GM23248 (cell line): ENCODE data around the gene FKBP1C. TPM values are rescaled to one million over a fixed set of nuclear protein-coding genes. Genes with fewer than 3 reads are reported as not detected.

Source experiments
- DNase-seq: peaks from one replicate; pipeline ENCODE4 v3.0.0-alpha.2; 2015
- H2AFZ ChIP-seq: fragments of 200-600 bp; sonication (generic); 2 replicates; pipeline ENCODE4 v1.6.1; 2016; ENCODE audit warnings: antibody characterized with exemption
- H3F3A ChIP-seq: fragments of 200-600 bp; sonication (generic); 2 replicates; pipeline ENCODE4 v1.6.1; 2016; ENCODE audit warnings: mild to moderate bottlenecking, antibody characterized with exemption, mixed run types; ENCODE audit not compliant: insufficient read depth
- H3K27ac ChIP-seq: fragments of 200-600 bp; sonication (generic); 2 replicates; pipeline ENCODE4 v1.5.1; 2016; ENCODE audit warnings: mild to moderate bottlenecking
- H3K27me3 ChIP-seq: fragments of 200-600 bp; sonication (generic); replicated peaks from 2 replicates; pipeline ENCODE4 v1.6.1; 2016; ENCODE audit warnings: mild to moderate bottlenecking; ENCODE audit not compliant: insufficient read depth
- H3K36me3 ChIP-seq: fragments of 200-600 bp; sonication (generic); 2 replicates; pipeline ENCODE4 v1.6.1; 2016; ENCODE audit warnings: low read depth, mild to moderate bottlenecking
- H3K4me1 ChIP-seq: fragments of 200-600 bp; sonication (generic); 2 replicates; pipeline ENCODE4 v1.6.1; 2016; ENCODE audit warnings: mild to moderate bottlenecking; ENCODE audit not compliant: insufficient read depth
- H3K4me2 ChIP-seq: fragments of 200-600 bp; sonication (generic); one replicate; pipeline ENCODE4 v1.6.1; 2016; ENCODE audit warnings: mild to moderate bottlenecking; ENCODE audit not compliant: unreplicated experiment
- H3K4me3 ChIP-seq: fragments of 200-600 bp; sonication (generic); 2 replicates; pipeline ENCODE4 v1.5.1; 2016; ENCODE audit warnings: mild to moderate bottlenecking
- H3K79me2 ChIP-seq: fragments of 200-600 bp; sonication (generic); 2 replicates; pipeline ENCODE4 v1.6.1; 2016; ENCODE audit warnings: mild to moderate bottlenecking; ENCODE audit not compliant: insufficient read depth
- H3K9ac ChIP-seq: fragments of 200-600 bp; sonication (generic); 2 replicates; pipeline ENCODE4 v1.6.1; 2016; ENCODE audit warnings: mild to moderate bottlenecking
- H3K9me2 ChIP-seq: fragments of 200-600 bp; sonication (generic); 2 replicates; pipeline ENCODE4 v1.6.1; 2016; ENCODE audit warnings: mixed run types, mild to moderate bottlenecking, moderate library complexity; ENCODE audit not compliant: insufficient read depth
- H3K9me3 ChIP-seq: fragments of 200-600 bp; sonication (generic); one replicate; pipeline ENCODE4 v1.6.1; 2017; ENCODE audit warnings: low read depth
- H4K20me1 ChIP-seq: fragments of 200-600 bp; sonication (generic); 2 replicates; pipeline ENCODE4 v1.6.0; 2016; ENCODE audit not compliant: insufficient read depth
- EZH2 ChIP-seq: fragments of 200-600 bp; sonication (generic); IDR thresholded peaks from 2 replicates; pipeline ENCODE4 v1.6.1; 2018; ENCODE audit warnings: antibody characterized with exemption, mild to moderate bottlenecking; ENCODE audit not compliant: insufficient read depth, poor library complexity, severe bottlenecking
- EZH2phosphoT487 ChIP-seq: fragments of 200-600 bp; sonication (generic); IDR thresholded peaks from 2 replicates; pipeline ENCODE4 v1.6.1; 2018; ENCODE audit warnings: antibody characterized with exemption, moderate library complexity, mild to moderate bottlenecking, low read depth; ENCODE audit not compliant: insufficient read depth
- WGBS, 2 experiments: methylation state at CpG; one replicate each; pipeline ENCODE4 v1.1.6; 2015 to 2017; ENCODE audit warnings: low lambda C conversion rate in 2 of 2, low coverage in 1 of 2; ENCODE audit errors: missing lambda C conversion rate in 2 of 2; 5-methylcytosine and 5-hydroxymethylcytosine counted together
- in situ Hi-C: fragments of 300-500 bp; cut with MboI; formaldehyde crosslinking; loops from 2 replicates; pipeline ENCODE4 v1.15.0; 2020
- polyA plus RNA-seq: library from polyadenylated mRNA; unstranded; fragments of >200 nt; fragmentation: Nextera tagmentation; extraction: Ambion mirVana; gene quantifications from 2 replicates; pipeline ENCODE4 v1.2.1, GENCODE V29; 2016
- small RNA-seq: library from RNA; depleted of rRNA; stranded (forward); fragments of <200 nt; gene quantifications from one replicate; pipeline ENCODE3, GENCODE V24; 2014; ENCODE audit warnings: low read depth, low replicate concordance
- total RNA-seq: library from RNA; depleted of rRNA; stranded (reverse); fragments of >200 nt; shearing (Covaris generic); gene quantifications from 2 replicates; pipeline ENCODE4 v1.2.3, GENCODE V29; 2014; rRNA removed

The FKBP1C gene
- total and polyA plus RNA-seq, 2 experiments from 2014 or later = 0.11 to 1.6 TPM

- in situ Hi-C loops = no loop called here
- no peaks in the 10 kb centered on the region for H3K9me3 ChIP-seq
- no peak for DNase-seq
- H3F3A ChIP-seq = no peaks in the 10 kb centered on the region
- no peak overlapping the region for H3K27ac ChIP-seq
- no peak overlapping the region for H3K4me3 ChIP-seq
- no peak overlapping the region for H3K4me2 ChIP-seq
- H3K4me1 ChIP-seq = no peaks in the 10 kb centered on the region
- no peaks in the 10 kb centered on the region for H3K9me2 ChIP-seq
- H3K79me2 ChIP-seq = no peaks in the 10 kb centered on the region
- no peaks in the 10 kb centered on the region for H4K20me1 ChIP-seq
- no peak overlapping the region for H2AFZ ChIP-seq
- TF ChIP-seq EZH2 (no peak), EZH2phosphoT487 (no peak)
- H3K36me3 ChIP-seq = no peaks in the 10 kb centered on the region
- H3K9ac ChIP-seq = no peak overlapping the region
- H3K27me3 ChIP-seq = no peaks in the 10 kb centered on the region
Measured at GRCh38 chr6:63259153-63259552, 47.9 kb downstream of the FKBP1C start.

GRCh38 chr6:63261820-63262219, 50.6 kb downstream of the FKBP1C start:
- no peaks in the 10 kb centered on the region for H3K9me2 ChIP-seq
- H3K79me2 ChIP-seq = no peaks in the 10 kb centered on the region
- no peaks in the 10 kb centered on the region for H3K4me1 ChIP-seq
- 0 to 1% methylated on average over 3 of the region's 3 CpGs for WGBS, 2 experiments
- no peaks in the 10 kb centered on the region for H4K20me1 ChIP-seq
- H2AFZ ChIP-seq = no peak overlapping the region
- TF ChIP-seq EZH2 = no peak
- no peak for TF ChIP-seq EZH2phosphoT487
- no peak overlapping the region for H3K27ac ChIP-seq
- H3K9me3 ChIP-seq = no peaks in the 10 kb centered on the region
- H3K27me3 ChIP-seq = no peaks in the 10 kb centered on the region
- H3K4me3 ChIP-seq = no peak overlapping the region
- no peak overlapping the region for H3K9ac ChIP-seq
- no peaks in the 10 kb centered on the region for H3K36me3 ChIP-seq
- H3K4me2 ChIP-seq = no peak overlapping the region
- no peaks in the 10 kb centered on the region for H3F3A ChIP-seq
- no peak for DNase-seq
- in situ Hi-C loops = no loop called here

Small RNA genes within 50 kb of the gene (small RNA-seq; reads per million reads assigned to genes)
- not detected for gene SPTLC1P3

Other genes starting within 250 kb of the FKBP1C start
- gene LGSN, start 108.5 kb downstream of the FKBP1C start, total RNA-seq = not detected in 2 replicates
- gene LGSN, start 108.5 kb downstream of the FKBP1C start, polyA plus RNA-seq = not detected in 2 replicates